HepG2 (cell line): Measurements from ENCODE around the gene JUND. TPM values are rescaled to one million over a fixed set of nuclear protein-coding genes. Genes with fewer than 3 reads are reported as not detected.

Experiments
- ATAC-seq: fragments of 200-7000 bp; cut with Tn5 transposase; 3 replicates; pipeline ENCODE4 v1.9.1; 2020; ENCODE audit warnings: mild to moderate bottlenecking, moderate library complexity
- BruUV-seq: library from RNA; stranded (reverse); fragments of 400-500 nt; replicated peaks from 2 replicates; lab custom pipeline; 2021; lab: Mats Ljungman, UMichigan
- CTCF ChIA-PET: fragments of 300-600 bp; formaldehyde crosslinking; extraction: SDS; loops from one replicate; lab custom pipeline; 2021; ENCODE audit warnings: low total read pairs, inconsistent platforms, low intra/inter-chr PET ratio; lab: Yijun Ruan, JAX
- POLR2A ChIA-PET: fragments of 350-600 bp; sonication (Branson Sonifier 250); formaldehyde crosslinking; loops from one replicate; lab custom pipeline; 2020; ENCODE audit warnings: antibody characterized with exemption, inconsistent platforms; lab: Yijun Ruan, JAX
- DNase-seq: peaks from one replicate; pipeline ENCODE4 v3.0.0-alpha.2; 2015; ENCODE audit warnings: low spot score
- FAIRE-seq: peaks from 3 replicates; lab custom pipeline; 2011; peaks lifted over from hg19 to GRCh38; lab: Jason Lieb, UNC
- H2AFZ ChIP-seq: one replicate; pipeline ENCODE4 v1.6.1; 2011; ENCODE audit warnings: low read length, inconsistent platforms
- H3K27ac ChIP-seq: fragments of 300-600 bp; 3 replicates; pipeline ENCODE4 v1.8.0; 2011; ENCODE audit warnings: mixed run types, mild to moderate bottlenecking, mixed read lengths, low read length, inconsistent platforms; ENCODE audit not compliant: insufficient read depth; ENCODE audit errors: extremely low read length
- H3K27me3 ChIP-seq, 2 experiments: fragments of 200-600 bp in 1 of 2; 2 replicates in 1 of 2; 3 replicates in 1 of 2; pipeline versions ENCODE4 v1.6.0 to v1.8.0; 2011; ENCODE audit warnings: low read length in 2 of 2, mild to moderate bottlenecking in 2 of 2, moderate library complexity in 2 of 2, inconsistent platforms in 1 of 2; ENCODE audit not compliant: insufficient read depth in 2 of 2, control insufficient read depth in 1 of 2
- H3K36me3 ChIP-seq, 2 experiments: fragments of 200-600 bp in 1 of 2; replicated peaks in 1 of 2; 2 replicates in 1 of 2; 3 replicates in 1 of 2; pipeline versions ENCODE4 v1.5.1 to v1.8.0; 2011; ENCODE audit warnings: low read length in 2 of 2, inconsistent platforms in 1 of 2; ENCODE audit not compliant: insufficient read depth in 2 of 2, control insufficient read depth in 1 of 2
- H3K4me1 ChIP-seq: 2 replicates; pipeline ENCODE4 v1.5.1; 2012; ENCODE audit warnings: low read length, inconsistent platforms; ENCODE audit not compliant: insufficient read depth
- H3K4me2 ChIP-seq: 2 replicates; pipeline ENCODE4 v1.6.0; 2011; ENCODE audit warnings: low read depth, low read length, inconsistent platforms
- H3K4me3 ChIP-seq, 3 experiments: fragments of 200-600 bp in 1 of 3; sonication (generic), shearing (Covaris generic) in 1 of 3; replicated peaks in 1 of 3; 2 replicates each; pipeline ENCODE4 v1.5.1; 2011 to 2016; ENCODE audit warnings: low read length in 3 of 3, inconsistent platforms in 2 of 3, low read depth in 2 of 3, mild to moderate bottlenecking in 2 of 3, control low read depth in 1 of 3, mixed read lengths in 1 of 3; ENCODE audit not compliant: insufficient read depth in 1 of 3
- H3K79me2 ChIP-seq: one replicate; pipeline ENCODE4 v1.6.1; 2011; ENCODE audit warnings: low read length, inconsistent platforms; ENCODE audit not compliant: insufficient read depth
- H3K9ac ChIP-seq: 2 replicates; pipeline ENCODE4 v1.6.0; 2011; ENCODE audit warnings: mild to moderate bottlenecking, low read depth, low read length, inconsistent platforms; ENCODE audit not compliant: insufficient read depth
- H3K9me3 ChIP-seq: 2 replicates; pipeline ENCODE4 v1.5.1; 2012; ENCODE audit warnings: mild to moderate bottlenecking, low read length
- H4K20me1 ChIP-seq: 2 replicates; pipeline ENCODE4 v1.6.0; 2011; ENCODE audit warnings: inconsistent platforms, mild to moderate bottlenecking, low read length, moderate library complexity; ENCODE audit not compliant: insufficient read depth
- EP300 ChIP-seq, 3 experiments: sonication (generic) in 1 of 3; formaldehyde crosslinking in 1 of 3; IDR thresholded peaks; 2 replicates each; pipeline versions ENCODE4 v1.5.1 to v1.6.1; 2011 to 2020; ENCODE audit warnings: low read depth in 2 of 3, low read length in 2 of 3, borderline replicate concordance in 1 of 3, improper control_type of control experiment in 1 of 3, mild to moderate bottlenecking in 1 of 3, missing genetic modification reagents in 1 of 3, moderate library complexity in 1 of 3
- JUNB ChIP-seq: sonication (generic); formaldehyde crosslinking; IDR thresholded peaks from 2 replicates; pipeline ENCODE4 v1.8.0; 2022; ENCODE audit warnings: missing genetic modification reagents, mild to moderate bottlenecking, borderline replicate concordance
- KLF12 ChIP-seq: sonication (generic); formaldehyde crosslinking; IDR thresholded peaks from 2 replicates; pipeline ENCODE4 v1.4.0; 2020; ENCODE audit warnings: missing genetic modification reagents, borderline replicate concordance
- MIXL1 ChIP-seq: IDR thresholded peaks from 2 replicates; pipeline ENCODE4 v1.6.1; 2016
- TBL1XR1 ChIP-seq: fragments of 150-350 bp; IDR thresholded peaks from 2 replicates; pipeline ENCODE4 v1.6.1; 2014; ENCODE audit warnings: borderline replicate concordance, low read length; ENCODE audit not compliant: partially characterized antibody
- TCF7 ChIP-seq: sonication (generic); IDR thresholded peaks from 2 replicates; pipeline ENCODE4 v1.6.1; 2016; ENCODE audit warnings: antibody characterized with exemption, low read depth
- ZFX ChIP-seq: sonication (generic); formaldehyde crosslinking; IDR thresholded peaks from 2 replicates; pipeline ENCODE4 v1.4.0; 2020; ENCODE audit warnings: mild to moderate bottlenecking, low read depth, missing genetic modification reagents, moderate library complexity
- ZNF160 ChIP-seq: sonication (generic); formaldehyde crosslinking; IDR thresholded peaks from 2 replicates; pipeline ENCODE4 v1.8.0; 2022; ENCODE audit warnings: mild to moderate bottlenecking, inconsistent platforms, missing genetic modification reagents
- ZNF232 ChIP-seq: sonication (generic); formaldehyde crosslinking; IDR thresholded peaks from 2 replicates; pipeline ENCODE4 v1.4.0; 2020; ENCODE audit warnings: missing genetic modification reagents, borderline replicate concordance
- ZNF468 ChIP-seq: sonication (generic); formaldehyde crosslinking; IDR thresholded peaks from 2 replicates; pipeline ENCODE4 v1.8.0; 2022; ENCODE audit warnings: mild to moderate bottlenecking, moderate library complexity, missing genetic modification reagents
- WGBS: methylation state at CpG from one replicate; pipeline ENCODE4 v1.1.6; 2017; ENCODE audit warnings: low lambda C conversion rate; 5-methylcytosine and 5-hydroxymethylcytosine counted together
- in situ Hi-C: cut with HindIII; loops from 2 replicates; pipeline ENCODE4 v1.10.0; 2017; ENCODE audit warnings: low pct_unique_long_range_greater_than_20kb; ENCODE audit not compliant: extremely low pct_ligation_motif_present
- intact Hi-C: fragments of 100-400 bp; cut with micrococcal nuclease; formaldehyde crosslinking; loops from one replicate; pipeline ENCODE4 v1.10.0; 2022; ENCODE audit not compliant: unreplicated experiment
- polyA plus RNA-seq, 8 experiments: library from polyadenylated mRNA; depleted of rRNA in 3 of 8; stranded (reverse) in 7 of 8; unstranded in 1 of 8; fragments of >200 nt; fragmentation: Illumina TruSeq in 4 of 8; extraction: Trizol in 4 of 8; gene quantifications; 2 replicates each; pipeline versions ENCODE4 v1.2.1 to v1.2.3, GENCODE V29; 2011 to 2016; ENCODE audit warnings: low read depth in 4 of 8, missing spikeins in 1 of 8, mixed read lengths in 1 of 8; ENCODE audit not compliant: insufficient read depth in 1 of 8
- total RNA-seq, 5 experiments: library from RNA; depleted of rRNA; stranded (reverse); fragments of >200 nt; fragmentation: Illumina TruSeq; extraction: Trizol; gene quantifications; 2 replicates each; pipeline ENCODE4 v1.2.3, GENCODE V29; 2016; ENCODE audit warnings: low read depth in 1 of 5
- TF ChIP-seq, protein P1 (sequence below): sonication (generic); formaldehyde crosslinking; IDR thresholded peaks from 2 replicates; pipeline ENCODE4 v1.4.0; 2020; ENCODE audit warnings: missing genetic modification reagents, borderline replicate concordance
- TF ChIP-seq, protein P2 (sequence below): sonication (generic); formaldehyde crosslinking; IDR thresholded peaks from 2 replicates; pipeline ENCODE4 v1.4.0; 2020; ENCODE audit warnings: missing genetic modification reagents, mild to moderate bottlenecking, borderline replicate concordance
- TF ChIP-seq, protein P3 (sequence below): IDR thresholded peaks from 2 replicates; pipeline ENCODE4 v1.6.1; 2018; ENCODE audit warnings: missing genetic modification reagents, mild to moderate bottlenecking, missing compliant biosample characterization
- TF ChIP-seq, protein P4 (sequence below): sonication (generic); formaldehyde crosslinking; IDR thresholded peaks from 2 replicates; pipeline ENCODE4 v1.9.0; 2021; ENCODE audit warnings: missing genetic modification reagents, borderline replicate concordance
- TF ChIP-seq, protein P5 (sequence below): sonication (generic); formaldehyde crosslinking; IDR thresholded peaks from 2 replicates; pipeline ENCODE4 v1.4.0; 2020; ENCODE audit warnings: missing genetic modification reagents

JUND gene
- total and polyA plus RNA-seq, 2 of the 13 experiments (the other 11 are each of a cell fraction or from before 2014, with no cell fraction given): 41.2 to 59.8 TPM

DNA sequence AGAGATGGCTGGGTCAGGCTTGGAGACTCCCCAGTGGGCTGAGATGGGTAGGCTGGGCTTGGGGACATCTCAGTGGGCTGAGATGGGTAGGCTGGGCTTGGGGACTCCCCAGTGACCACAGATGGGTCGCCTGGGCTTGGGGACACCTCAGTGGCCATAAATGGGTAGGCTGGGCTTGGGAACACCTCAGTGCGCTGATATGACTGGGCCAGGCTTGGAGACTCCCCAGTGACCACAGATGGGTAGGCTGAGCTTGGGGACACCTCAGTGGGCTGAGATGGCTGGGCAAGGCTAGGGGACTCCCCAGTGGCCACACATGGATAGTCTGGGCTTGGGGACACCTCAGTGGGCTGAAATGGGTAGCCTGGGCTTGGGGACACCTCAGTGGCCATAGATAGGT is 19.9 kb downstream of the JUND start (continued):
- TF ChIP-seq ZNF468 (CRISPR knock-in tag) (no peak), TCF7 (no peak), ZNF232 (CRISPR knock-in tag) (no peak), JUNB (no peak)
- TF ChIP-seq, protein P1, sequence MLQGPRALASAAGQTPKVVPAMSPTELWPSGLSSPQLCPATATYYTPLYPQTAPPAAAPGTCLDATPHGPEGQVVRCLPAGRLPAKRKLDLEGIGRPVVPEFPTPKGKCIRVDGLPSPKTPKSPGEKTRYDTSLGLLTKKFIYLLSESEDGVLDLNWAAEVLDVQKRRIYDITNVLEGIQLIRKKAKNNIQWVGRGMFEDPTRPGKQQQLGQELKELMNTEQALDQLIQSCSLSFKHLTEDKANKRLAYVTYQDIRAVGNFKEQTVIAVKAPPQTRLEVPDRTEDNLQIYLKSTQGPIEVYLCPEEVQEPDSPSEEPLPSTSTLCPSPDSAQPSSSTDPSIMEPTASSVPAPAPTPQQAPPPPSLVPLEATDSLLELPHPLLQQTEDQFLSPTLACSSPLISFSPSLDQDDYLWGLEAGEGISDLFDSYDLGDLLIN (CRISPR knock-in tag): no peak
- TF ChIP-seq, protein P2, sequence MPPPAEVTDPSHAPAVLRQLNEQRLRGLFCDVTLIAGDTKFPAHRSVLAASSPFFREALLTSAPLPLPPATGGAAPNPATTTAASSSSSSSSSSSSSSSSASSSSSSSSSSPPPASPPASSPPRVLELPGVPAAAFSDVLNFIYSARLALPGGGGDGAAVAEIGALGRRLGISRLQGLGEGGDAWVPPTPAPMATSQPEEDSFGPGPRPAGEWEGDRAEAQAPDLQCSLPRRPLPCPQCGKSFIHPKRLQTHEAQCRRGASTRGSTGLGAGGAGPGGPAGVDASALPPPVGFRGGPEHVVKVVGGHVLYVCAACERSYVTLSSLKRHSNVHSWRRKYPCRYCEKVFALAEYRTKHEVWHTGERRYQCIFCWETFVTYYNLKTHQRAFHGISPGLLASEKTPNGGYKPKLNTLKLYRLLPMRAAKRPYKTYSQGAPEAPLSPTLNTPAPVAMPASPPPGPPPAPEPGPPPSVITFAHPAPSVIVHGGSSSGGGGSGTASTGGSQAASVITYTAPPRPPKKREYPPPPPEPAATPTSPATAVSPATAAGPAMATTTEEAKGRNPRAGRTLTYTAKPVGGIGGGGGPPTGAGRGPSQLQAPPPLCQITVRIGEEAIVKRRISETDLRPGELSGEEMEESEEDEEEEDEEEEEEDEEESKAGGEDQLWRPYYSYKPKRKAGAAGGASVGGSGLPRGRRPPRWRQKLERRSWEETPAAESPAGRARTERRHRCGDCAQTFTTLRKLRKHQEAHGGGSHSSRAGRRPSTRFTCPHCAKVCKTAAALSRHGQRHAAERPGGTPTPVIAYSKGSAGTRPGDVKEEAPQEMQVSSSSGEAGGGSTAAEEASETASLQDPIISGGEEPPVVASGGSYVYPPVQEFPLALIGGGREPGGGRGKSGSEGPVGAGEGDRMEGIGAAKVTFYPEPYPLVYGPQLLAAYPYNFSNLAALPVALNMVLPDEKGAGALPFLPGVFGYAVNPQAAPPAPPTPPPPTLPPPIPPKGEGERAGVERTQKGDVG: no peak

DNA sequence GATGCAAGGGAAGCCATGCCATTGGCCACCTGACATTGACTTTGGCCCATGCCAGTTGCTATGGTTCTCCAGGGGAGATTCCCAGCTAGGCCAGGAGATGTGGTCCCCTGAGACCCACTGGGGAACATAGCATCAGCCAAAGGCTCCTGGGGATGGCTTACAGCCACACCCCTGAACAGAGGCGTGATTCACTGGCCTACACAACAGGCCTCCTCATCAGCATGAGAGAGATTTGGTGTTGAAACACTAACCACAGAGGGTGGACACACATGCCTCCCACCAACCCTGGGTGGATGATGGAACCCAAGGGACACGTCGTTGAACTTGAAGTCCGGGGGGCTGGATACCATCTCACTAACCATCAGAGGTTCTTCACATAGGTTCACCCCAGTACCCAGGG is 21.5 kb downstream of the JUND start:
- 4% methylated on average over 3 of the region's 4 CpGs for WGBS
- H3K4me3 ChIP-seq: no peak overlapping the region
- ATAC-seq (no peak), DNase-seq (no peak), FAIRE-seq (no peak)
- no peaks in the 10 kb centered on the region for H3K36me3 ChIP-seq
- BruUV-seq: no TSS peak
- H3K9me3 ChIP-seq: no peaks in the 10 kb centered on the region
- POLR2A ChIA-PET: no interaction called here
- no peak overlapping the region for H3K9ac ChIP-seq
- H3K79me2 ChIP-seq: no peaks in the 10 kb centered on the region
- H3K4me1 ChIP-seq: peaks cover 19% of the 10 kb centered on the region
- in situ Hi-C loops (no loop called here), intact Hi-C loops (no loop called here)
- H3K27me3 ChIP-seq: peaks cover 10 to 31% of the 10 kb centered on the region in 2 experiments; a peak in 4 of 5 replicates
- H3K27ac ChIP-seq: no peak overlapping the region
- H3K4me2 ChIP-seq: no peak overlapping the region
- no peaks in the 10 kb centered on the region for H4K20me1 ChIP-seq
- H2AFZ ChIP-seq: no peak overlapping the region
- CTCF ChIA-PET: no interaction called here
- TF ChIP-seq, protein P3, sequence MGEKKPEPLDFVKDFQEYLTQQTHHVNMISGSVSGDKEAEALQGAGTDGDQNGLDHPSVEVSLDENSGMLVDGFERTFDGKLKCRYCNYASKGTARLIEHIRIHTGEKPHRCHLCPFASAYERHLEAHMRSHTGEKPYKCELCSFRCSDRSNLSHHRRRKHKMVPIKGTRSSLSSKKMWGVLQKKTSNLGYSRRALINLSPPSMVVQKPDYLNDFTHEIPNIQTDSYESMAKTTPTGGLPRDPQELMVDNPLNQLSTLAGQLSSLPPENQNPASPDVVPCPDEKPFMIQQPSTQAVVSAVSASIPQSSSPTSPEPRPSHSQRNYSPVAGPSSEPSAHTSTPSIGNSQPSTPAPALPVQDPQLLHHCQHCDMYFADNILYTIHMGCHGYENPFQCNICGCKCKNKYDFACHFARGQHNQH (CRISPR knock-in tag): no peak
- TF ChIP-seq KLF12 (CRISPR knock-in tag) (no peak), EP300 (IDR thresholded peaks at IDR 0.05; ENCODE audit: low read depth in 2 of 2, low read length in 2 of 2) (no peak), EP300 (CRISPR knock-in tag; IDR thresholded peaks at IDR 0.05; ENCODE audit: borderline replicate concordance) (no peak), ZNF160 (CRISPR knock-in tag) (no peak), TBL1XR1 (no peak), MIXL1 (CRISPR knock-in tag) (no peak), ZFX (CRISPR knock-in tag) (no peak)
- TF ChIP-seq, protein P4, sequence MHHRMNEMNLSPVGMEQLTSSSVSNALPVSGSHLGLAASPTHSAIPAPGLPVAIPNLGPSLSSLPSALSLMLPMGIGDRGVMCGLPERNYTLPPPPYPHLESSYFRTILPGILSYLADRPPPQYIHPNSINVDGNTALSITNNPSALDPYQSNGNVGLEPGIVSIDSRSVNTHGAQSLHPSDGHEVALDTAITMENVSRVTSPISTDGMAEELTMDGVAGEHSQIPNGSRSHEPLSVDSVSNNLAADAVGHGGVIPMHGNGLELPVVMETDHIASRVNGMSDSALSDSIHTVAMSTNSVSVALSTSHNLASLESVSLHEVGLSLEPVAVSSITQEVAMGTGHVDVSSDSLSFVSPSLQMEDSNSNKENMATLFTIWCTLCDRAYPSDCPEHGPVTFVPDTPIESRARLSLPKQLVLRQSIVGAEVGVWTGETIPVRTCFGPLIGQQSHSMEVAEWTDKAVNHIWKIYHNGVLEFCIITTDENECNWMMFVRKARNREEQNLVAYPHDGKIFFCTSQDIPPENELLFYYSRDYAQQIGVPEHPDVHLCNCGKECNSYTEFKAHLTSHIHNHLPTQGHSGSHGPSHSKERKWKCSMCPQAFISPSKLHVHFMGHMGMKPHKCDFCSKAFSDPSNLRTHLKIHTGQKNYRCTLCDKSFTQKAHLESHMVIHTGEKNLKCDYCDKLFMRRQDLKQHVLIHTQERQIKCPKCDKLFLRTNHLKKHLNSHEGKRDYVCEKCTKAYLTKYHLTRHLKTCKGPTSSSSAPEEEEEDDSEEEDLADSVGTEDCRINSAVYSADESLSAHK (CRISPR knock-in tag): no peak
- TF ChIP-seq, protein P5, sequence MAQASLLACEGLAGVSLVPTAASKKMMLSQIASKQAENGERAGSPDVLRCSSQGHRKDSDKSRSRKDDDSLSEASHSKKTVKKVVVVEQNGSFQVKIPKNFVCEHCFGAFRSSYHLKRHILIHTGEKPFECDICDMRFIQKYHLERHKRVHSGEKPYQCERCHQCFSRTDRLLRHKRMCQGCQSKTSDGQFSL: no peak
